NCI-H2227 treated with DMSO at 0.1 percent for 48 hours (cell line): ENCODE results near the gene COL2A1.

Experiments used
- DNase-seq: peaks from one replicate; lab custom pipeline; 2025; lab: John Stamatoyannopoulos, UW

The COL2A1 gene

GRCh38 chr12:48004053-48004941 is at the start of gene COL2A1:
Gene COL2A1 (minus strand): TSS chr12:48004476. CDS start chr12:48004321, 155 bp downstream.
- no peak for DNase-seq

- no peak for DNase-seq
Observed at GRCh38 chr12:48053883-48054282, 49.6 kb upstream of the COL2A1 start.

- no peak for DNase-seq
Observed at GRCh38 chr12:48053122-48053521, 48.8 kb upstream of the COL2A1 start.

GRCh38 chr12:48051681-48052080 is 47.4 kb upstream of the COL2A1 start:
- no peak for DNase-seq

- no peak for DNase-seq
Observed at GRCh38 chr12:48050174-48050573, 45.9 kb upstream of the COL2A1 start.

DNA sequence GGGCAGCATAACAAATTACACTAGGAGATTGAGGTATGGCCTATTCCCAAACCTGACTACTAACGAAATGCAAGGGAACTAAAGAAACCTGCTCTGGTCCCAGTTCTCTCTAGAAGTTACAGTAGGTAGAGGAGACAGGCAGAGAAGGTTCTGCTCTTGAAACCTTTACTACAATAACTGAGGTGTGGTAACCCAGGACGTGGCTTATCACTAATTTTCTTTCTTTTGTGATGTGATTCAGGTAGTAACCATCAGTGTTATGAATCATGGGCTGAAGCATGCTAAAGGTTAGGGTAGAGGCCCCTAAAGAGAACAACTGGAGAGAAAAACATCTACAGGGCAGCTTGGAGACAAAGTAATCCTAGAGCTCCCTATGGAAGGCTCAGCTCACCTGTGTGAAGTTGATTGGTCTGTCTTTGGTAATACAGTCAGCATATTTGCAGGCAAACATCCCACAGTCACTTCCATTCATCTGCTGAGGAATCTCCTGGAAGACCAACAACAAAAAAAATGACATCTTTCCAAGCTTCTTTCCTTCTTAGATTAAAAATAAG is 41.8 kb upstream of the COL2A1 start:
- no peak for DNase-seq

- no peak for DNase-seq
Observed at GRCh38 chr12:48045061-48045846, 41.0 kb upstream of the COL2A1 start.

- no peak for DNase-seq
Observed at GRCh38 chr12:48044396-48044795, 40.1 kb upstream of the COL2A1 start.

GRCh38 chr12:48043771-48044170 is 39.5 kb upstream of the COL2A1 start:
- DNase-seq = no peak

- DNase-seq = no peak
Observed at GRCh38 chr12:48041591-48042423, 37.5 kb upstream of the COL2A1 start.

GRCh38 chr12:48040354-48040753 is 36.1 kb upstream of the COL2A1 start:
- DNase-seq = no peak

- DNase-seq = no peak
Observed at GRCh38 chr12:48039151-48039550, 34.9 kb upstream of the COL2A1 start.

GRCh38 chr12:48038085-48038484 is 33.8 kb upstream of the COL2A1 start:
- DNase-seq = no peak

DNA sequence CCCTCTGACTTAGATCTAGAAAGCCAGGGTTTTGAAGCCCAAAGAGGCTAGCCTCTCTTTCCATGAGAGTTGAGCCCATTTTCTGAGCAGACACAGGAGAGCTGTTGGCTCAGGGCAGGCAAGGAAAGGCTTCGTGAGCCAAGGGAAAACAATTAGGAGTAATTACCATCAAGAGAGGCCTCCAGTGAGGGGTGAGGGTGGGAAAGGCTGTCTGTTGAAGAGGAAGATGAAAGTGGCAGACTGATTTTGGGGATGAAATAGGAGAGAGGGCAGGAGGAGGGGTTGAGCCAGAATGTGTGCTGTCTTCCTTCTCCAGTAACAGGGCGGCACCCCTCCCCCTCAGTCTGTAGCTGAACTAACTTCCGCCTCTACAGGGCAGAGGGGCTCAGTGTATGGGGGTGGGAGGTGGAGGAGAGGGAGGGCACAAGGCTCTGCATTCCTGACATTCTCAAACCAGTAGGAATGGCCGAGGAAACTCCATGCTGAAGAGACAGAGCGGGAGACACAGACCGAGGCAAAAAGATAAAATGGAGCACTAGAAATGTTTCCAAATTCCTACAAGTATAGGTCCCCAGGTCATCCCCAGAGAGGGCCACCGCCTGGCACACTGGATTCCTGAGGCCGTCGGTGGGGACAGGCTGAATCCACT is 33.1 kb upstream of the COL2A1 start:
- DNase-seq = no peak

DNA sequence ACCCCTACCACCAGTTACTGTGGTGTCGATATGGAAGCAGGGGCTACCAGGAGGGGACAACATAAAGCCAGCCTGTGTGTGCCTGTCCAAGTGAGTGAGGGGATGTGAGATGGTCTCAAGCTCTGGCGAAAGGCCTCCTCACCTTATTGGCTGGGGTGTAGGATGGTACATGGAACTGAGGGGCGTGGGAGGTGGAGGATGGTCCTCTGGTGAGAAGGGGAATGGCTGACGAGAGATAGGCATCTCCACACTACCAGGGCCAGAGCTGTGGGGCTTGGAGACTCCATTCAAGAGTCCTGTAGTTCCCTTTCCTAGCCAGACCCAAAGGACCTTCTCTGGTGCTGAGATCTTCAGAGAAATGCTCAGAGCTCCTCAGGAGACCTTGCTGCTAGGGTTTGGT is 32.5 kb upstream of the COL2A1 start:
- no peak for DNase-seq

- DNase-seq = no peak
Observed at GRCh38 chr12:48034835-48035805, 30.8 kb upstream of the COL2A1 start.

GRCh38 chr12:48033451-48033850 is 29.2 kb upstream of the COL2A1 start:
- no peak for DNase-seq

- DNase-seq = no peak
Observed at GRCh38 chr12:48032597-48032996, 28.3 kb upstream of the COL2A1 start.

DNA sequence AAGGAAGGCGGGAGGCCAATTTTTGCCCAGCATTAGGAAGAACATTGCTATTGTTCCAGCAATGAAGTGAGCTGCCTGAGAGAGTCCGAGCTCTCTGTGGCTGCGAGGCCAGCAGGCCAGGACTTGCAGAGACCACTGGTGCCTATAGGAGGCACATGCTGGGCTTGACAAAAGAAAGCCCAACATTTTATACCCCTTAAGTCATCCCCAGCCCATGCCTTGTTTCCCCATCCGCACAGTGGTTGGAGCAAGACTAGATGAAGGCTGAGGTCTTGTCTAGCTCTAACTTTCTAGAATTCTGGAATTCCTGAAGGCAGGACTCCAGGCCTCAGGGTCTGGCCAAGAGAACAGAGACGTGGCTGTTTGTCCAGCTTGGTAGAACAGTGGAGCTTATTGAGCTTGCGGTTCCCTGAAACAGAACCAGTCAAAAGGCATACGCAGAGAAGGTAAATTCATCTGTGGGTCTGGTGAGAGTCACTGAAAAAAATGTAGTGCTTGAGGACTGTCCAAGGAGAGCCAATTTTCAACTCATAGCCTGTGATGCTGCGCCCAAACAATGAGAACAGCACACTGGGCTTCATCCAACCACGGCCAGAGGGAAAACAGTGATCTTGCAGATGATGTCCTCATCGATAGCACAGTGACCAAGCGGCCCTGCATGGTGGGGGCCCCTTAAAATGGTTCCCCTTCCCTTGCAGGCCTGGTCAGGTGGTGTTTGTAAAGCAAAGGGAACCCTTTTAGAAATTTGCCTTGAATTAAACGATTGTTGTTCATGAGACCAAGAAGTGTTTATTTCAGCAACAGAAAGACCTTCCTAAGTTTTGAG is 27.1 kb upstream of the COL2A1 start:
- DNase-seq = no peak
